ENCODE results near the gene CCDC124.

Gene CCDC124

DNA sequence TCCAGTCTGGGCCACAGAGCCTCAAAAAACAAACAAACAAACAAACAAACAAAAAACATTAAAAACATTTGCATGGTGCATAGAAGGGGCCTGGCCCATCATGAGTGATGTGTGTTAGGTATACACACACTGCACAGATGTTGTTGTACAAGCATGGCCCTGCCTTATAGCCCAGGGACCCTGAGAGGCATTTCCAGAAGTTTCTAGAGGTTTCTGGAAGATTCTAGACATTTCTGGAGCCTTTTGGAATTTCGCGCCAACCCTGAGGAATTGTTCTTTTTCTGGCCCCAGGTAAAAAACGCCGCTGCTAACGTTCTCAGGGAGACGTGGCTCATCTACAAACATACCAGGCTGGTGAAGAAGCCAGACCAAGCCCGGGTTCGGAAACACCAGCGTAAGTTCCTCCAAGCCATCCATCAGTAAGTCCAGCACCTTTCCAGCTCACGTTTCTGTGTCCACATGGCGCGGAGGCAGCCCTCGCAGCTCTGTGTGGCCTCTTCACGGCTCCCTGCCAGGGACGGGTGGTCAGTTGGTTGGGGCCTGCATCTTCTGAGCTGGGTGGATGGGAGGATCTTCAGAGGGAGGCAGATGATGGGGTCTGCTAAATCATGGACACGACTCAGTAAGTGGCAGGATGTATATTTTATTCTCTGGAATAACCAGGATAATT is 56.7 kb downstream of the CCDC124 start:
- no peak for DNase-seq

DNA sequence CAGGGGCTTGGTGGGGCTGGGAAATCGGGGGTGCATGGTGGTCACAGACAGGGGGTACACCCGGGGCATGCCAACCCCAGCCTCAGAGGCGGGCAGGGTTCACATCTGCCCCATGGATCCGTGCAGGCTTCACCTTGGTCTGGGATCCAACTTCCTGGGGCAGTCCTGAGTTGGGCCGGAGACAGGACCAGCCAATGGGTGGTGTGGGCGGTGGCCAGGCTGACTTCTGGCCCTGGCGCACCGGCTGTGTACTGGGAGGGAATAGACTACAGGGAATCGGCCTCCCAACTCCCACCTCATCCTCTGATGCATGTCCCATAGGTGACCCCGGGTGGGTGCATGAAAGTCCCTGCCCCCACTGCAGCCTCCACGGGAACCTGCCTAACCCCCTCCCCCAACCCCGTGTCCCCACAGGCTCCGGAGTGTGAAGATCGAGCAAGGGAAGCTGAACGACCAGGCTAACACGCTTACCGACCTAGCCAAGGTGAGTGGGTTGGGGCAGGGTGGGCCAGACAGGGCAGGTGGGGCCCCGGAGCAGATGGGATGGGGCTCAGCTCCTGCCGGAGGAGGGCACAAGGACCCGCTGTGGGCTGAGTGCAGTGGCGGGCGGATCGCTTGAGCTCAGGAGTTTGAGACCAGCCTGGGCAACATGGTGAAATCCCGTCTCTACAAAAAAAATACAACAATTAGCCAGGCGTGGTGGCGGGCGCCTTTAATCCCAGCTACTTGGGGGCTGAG is 60.4 kb downstream of the CCDC124 start:
- DNase-seq: no peak
